ENCODE measurements around the gene FBF1. TPM values are rescaled to one million over a fixed set of nuclear protein-coding genes. Genes with fewer than 3 reads are reported as not detected.
A peak's percentile ranks its signal among the peaks of the same experiment; 100 is the strongest.

FBF1 gene
- total RNA-seq, 1 donor from 2014 or later: 3.8 TPM

GRCh38 chr17:75927286-75927922 is 13.4 kb downstream of the FBF1 start:
- Histone ChIP-seq H3K36me3 (ENCODE audit: control insufficient read depth, insufficient read depth, low read length) (no peaks in the 10 kb centered on the region), H3K4me3 (ENCODE audit: low read depth, low read length) (no peak overlapping the region), H3K27me3 (ENCODE audit: control insufficient read depth, insufficient read depth, low read length) (no peaks in the 10 kb centered on the region)
- no peak for DNase-seq (ENCODE audit: low read depth)
- TF ChIP-seq, protein P1, sequence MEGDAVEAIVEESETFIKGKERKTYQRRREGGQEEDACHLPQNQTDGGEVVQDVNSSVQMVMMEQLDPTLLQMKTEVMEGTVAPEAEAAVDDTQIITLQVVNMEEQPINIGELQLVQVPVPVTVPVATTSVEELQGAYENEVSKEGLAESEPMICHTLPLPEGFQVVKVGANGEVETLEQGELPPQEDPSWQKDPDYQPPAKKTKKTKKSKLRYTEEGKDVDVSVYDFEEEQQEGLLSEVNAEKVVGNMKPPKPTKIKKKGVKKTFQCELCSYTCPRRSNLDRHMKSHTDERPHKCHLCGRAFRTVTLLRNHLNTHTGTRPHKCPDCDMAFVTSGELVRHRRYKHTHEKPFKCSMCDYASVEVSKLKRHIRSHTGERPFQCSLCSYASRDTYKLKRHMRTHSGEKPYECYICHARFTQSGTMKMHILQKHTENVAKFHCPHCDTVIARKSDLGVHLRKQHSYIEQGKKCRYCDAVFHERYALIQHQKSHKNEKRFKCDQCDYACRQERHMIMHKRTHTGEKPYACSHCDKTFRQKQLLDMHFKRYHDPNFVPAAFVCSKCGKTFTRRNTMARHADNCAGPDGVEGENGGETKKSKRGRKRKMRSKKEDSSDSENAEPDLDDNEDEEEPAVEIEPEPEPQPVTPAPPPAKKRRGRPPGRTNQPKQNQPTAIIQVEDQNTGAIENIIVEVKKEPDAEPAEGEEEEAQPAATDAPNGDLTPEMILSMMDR (IDR thresholded peaks at IDR 0.05; ENCODE audit: insufficient read depth, low read length, poor library complexity, severe bottlenecking): peak; percentile 23

GRCh38 chr17:75926456-75926855 is 14.4 kb downstream of the FBF1 start:
- no peak overlapping the region for H3K4me3 ChIP-seq (ENCODE audit: low read depth, low read length)
- no peaks in the 10 kb centered on the region for H3K27me3 ChIP-seq (ENCODE audit: control insufficient read depth, insufficient read depth, low read length)
- DNase-seq (ENCODE audit: low read depth): no peak
- no peaks in the 10 kb centered on the region for H3K36me3 ChIP-seq (ENCODE audit: control insufficient read depth, insufficient read depth, low read length)
- TF ChIP-seq, protein P1 (IDR thresholded peaks at IDR 0.05; ENCODE audit: insufficient read depth, low read length, poor library complexity, severe bottlenecking): no peak

- H3K27me3 ChIP-seq (ENCODE audit: control insufficient read depth, insufficient read depth, low read length): no peaks in the 10 kb centered on the region
- H3K36me3 ChIP-seq (ENCODE audit: control insufficient read depth, insufficient read depth, low read length): no peaks in the 10 kb centered on the region
- H3K4me3 ChIP-seq (ENCODE audit: low read depth, low read length): no peak overlapping the region
- TF ChIP-seq, protein P1 (IDR thresholded peaks at IDR 0.05; ENCODE audit: insufficient read depth, low read length, poor library complexity, severe bottlenecking): no peak
- DNase-seq (ENCODE audit: low read depth): no peak
These were observed 14.9 kb downstream of the FBF1 start for GRCh38 chr17:75925912-75926311.

DNA sequence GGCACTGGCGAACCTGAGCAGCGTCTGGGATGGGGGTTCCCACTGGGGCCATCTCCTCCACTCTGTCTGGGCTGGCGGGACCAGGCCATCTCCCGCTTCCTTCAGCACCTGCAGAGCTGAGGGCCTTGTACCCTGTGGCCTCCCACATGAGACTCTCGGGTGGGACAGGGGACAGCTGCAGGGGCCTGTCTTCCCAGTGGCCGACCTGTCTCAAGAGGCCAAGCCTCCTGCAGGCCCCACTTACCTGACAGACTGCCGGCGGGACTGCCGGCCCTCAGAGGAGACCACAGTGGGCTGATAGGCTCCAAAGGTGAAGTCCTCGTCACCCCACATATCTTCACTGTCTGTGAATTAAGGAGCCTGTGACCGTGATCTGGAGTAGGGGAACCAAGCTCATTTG is 15.7 kb downstream of the FBF1 start:
- no peak for DNase-seq (ENCODE audit: low read depth)
- H3K27me3 ChIP-seq (ENCODE audit: control insufficient read depth, insufficient read depth, low read length): no peaks in the 10 kb centered on the region
- no peaks in the 10 kb centered on the region for H3K36me3 ChIP-seq (ENCODE audit: control insufficient read depth, insufficient read depth, low read length)
- TF ChIP-seq, protein P1 (IDR thresholded peaks at IDR 0.05; ENCODE audit: insufficient read depth, low read length, poor library complexity, severe bottlenecking): no peak
- H3K4me3 ChIP-seq (ENCODE audit: low read depth, low read length): no peak overlapping the region

- TF ChIP-seq, protein P1 (IDR thresholded peaks at IDR 0.05; ENCODE audit: insufficient read depth, low read length, poor library complexity, severe bottlenecking): no peak
- DNase-seq (ENCODE audit: low read depth): no peak
- no peaks in the 10 kb centered on the region for H3K36me3 ChIP-seq (ENCODE audit: control insufficient read depth, insufficient read depth, low read length)
These were observed 17.6 kb downstream of the FBF1 start for GRCh38 chr17:75922963-75923874.

More at GRCh38 chr17:75922963-75923874, 17.6 kb downstream of the FBF1 start:
- Histone ChIP-seq H3K27me3 (ENCODE audit: control insufficient read depth, insufficient read depth, low read length) (no peaks in the 10 kb centered on the region), H3K4me3 (ENCODE audit: low read depth, low read length) (no peak overlapping the region)
